ENCODE measurements around the gene TRMT44.

The TRMT44 gene

DNA sequence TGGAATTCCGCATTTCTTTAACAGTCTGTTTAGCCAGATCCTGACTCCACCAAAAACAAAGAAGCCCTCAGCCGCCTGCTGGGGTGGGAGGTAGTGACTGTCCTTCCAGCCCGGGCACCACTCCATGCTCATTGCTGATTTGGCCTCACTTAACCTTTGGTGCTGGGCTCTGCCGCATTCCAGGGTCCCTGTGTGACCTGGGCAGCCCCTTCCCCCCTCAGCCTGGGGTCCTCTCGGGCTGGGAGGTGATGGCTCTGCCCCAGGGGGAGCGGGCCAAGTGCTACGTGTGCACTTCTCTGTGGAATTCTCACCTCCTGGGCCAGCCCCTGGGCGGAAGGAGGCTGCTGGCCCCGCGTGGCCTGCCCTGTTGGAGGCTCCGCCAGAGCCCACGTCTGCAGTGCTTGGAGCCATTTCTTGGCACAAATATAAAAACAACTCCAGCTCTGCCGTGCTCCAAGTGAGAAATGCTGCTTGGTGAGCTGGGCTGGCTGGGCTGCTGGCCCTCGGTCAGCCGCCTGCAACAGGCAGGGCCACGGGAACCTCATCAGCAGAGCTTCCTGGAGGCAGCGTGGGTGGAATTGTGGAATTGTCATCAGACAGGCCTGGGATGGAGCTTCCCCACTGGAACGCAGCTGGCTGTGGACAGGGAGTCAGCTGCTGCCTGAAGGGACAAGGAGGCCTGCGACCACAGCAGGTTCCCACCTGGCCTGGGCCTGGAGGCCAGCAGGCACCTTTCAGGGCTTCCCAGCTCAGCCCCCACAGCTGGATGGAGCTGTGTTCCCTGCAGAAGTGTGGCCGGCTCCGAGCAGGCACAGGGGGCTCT is 66.0 kb downstream of the TRMT44 start (continued):
- TF ChIP-seq, protein P1, sequence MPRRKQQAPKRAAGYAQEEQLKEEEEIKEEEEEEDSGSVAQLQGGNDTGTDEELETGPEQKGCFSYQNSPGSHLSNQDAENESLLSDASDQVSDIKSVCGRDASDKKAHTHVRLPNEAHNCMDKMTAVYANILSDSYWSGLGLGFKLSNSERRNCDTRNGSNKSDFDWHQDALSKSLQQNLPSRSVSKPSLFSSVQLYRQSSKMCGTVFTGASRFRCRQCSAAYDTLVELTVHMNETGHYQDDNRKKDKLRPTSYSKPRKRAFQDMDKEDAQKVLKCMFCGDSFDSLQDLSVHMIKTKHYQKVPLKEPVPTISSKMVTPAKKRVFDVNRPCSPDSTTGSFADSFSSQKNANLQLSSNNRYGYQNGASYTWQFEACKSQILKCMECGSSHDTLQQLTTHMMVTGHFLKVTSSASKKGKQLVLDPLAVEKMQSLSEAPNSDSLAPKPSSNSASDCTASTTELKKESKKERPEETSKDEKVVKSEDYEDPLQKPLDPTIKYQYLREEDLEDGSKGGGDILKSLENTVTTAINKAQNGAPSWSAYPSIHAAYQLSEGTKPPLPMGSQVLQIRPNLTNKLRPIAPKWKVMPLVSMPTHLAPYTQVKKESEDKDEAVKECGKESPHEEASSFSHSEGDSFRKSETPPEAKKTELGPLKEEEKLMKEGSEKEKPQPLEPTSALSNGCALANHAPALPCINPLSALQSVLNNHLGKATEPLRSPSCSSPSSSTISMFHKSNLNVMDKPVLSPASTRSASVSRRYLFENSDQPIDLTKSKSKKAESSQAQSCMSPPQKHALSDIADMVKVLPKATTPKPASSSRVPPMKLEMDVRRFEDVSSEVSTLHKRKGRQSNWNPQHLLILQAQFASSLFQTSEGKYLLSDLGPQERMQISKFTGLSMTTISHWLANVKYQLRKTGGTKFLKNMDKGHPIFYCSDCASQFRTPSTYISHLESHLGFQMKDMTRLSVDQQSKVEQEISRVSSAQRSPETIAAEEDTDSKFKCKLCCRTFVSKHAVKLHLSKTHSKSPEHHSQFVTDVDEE (CRISPR knock-in tag; IDR thresholded peaks at IDR 0.05): no peak
- TF ChIP-seq SNAI2 (CRISPR knock-in tag; IDR thresholded peaks at IDR 0.05): no peak
- no peak for TF ChIP-seq POU6F1 (CRISPR knock-in tag; IDR thresholded peaks at IDR 0.05; ENCODE audit: borderline replicate concordance, low read depth)
- no peak for TF ChIP-seq ZNF565 (CRISPR knock-in tag; conservative IDR thresholded peaks at IDR 0.05; ENCODE audit: low read depth)
- TF ChIP-seq RARB (CRISPR knock-in tag; IDR thresholded peaks at IDR 0.05): no peak
- TF ChIP-seq ZNF70 (CRISPR knock-in tag; IDR thresholded peaks at IDR 0.05): no peak
- TF ChIP-seq CSDC2 (CRISPR knock-in tag; IDR thresholded peaks at IDR 0.05): no peak
- no peak for TF ChIP-seq GLIS3 (CRISPR knock-in tag; IDR thresholded peaks at IDR 0.05)

DNA sequence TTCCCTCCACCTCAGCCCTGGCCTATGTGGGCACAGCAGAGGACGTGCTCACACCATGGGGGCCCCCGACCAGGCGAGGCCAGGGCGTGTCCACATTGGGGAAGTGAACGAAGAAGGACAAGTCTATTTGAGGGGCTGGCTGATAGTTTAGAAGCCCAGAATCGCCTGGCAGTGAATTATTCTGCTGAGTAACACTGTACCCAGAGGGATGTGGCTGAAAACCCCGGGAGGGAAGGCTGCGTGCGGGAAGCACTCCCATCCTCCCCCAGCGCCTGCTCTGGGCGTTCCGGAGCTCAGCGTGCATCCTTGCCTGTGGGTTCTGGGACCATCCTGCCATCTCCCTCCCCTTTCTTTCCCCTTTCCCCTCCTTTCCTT is 66.6 kb downstream of the TRMT44 start:
- no peak for ATAC-seq
- TF ChIP-seq OSR1 (CRISPR knock-in tag; IDR thresholded peaks at IDR 0.05) (no peak), TCF4 (CRISPR knock-in tag; IDR thresholded peaks at IDR 0.05; ENCODE audit: borderline replicate concordance) (no peak), TOX (CRISPR knock-in tag; IDR thresholded peaks at IDR 0.05; ENCODE audit: borderline replicate concordance) (no peak), GLIS3 (CRISPR knock-in tag; IDR thresholded peaks at IDR 0.05) (no peak), CSDC2 (CRISPR knock-in tag; IDR thresholded peaks at IDR 0.05) (no peak), ISL1 (CRISPR knock-in tag; IDR thresholded peaks at IDR 0.05) (no peak), ARNTL (CRISPR knock-in tag; IDR thresholded peaks at IDR 0.05; ENCODE audit: borderline replicate concordance, low read depth) (no peak), PPARA (CRISPR knock-in tag; IDR thresholded peaks at IDR 0.05; ENCODE audit: borderline replicate concordance) (no peak), RARB (CRISPR knock-in tag; IDR thresholded peaks at IDR 0.05) (no peak), ZFP3 (CRISPR knock-in tag; IDR thresholded peaks at IDR 0.05) (no peak), ZFP30 (CRISPR knock-in tag; IDR thresholded peaks at IDR 0.05) (no peak), ZNF70 (CRISPR knock-in tag; IDR thresholded peaks at IDR 0.05) (no peak), ZC3H10 (CRISPR knock-in tag; IDR thresholded peaks at IDR 0.05) (no peak), SNAI2 (CRISPR knock-in tag; IDR thresholded peaks at IDR 0.05) (no peak), POU6F1 (CRISPR knock-in tag; IDR thresholded peaks at IDR 0.05; ENCODE audit: borderline replicate concordance, low read depth) (no peak)
- TF ChIP-seq, protein P1 (CRISPR knock-in tag; IDR thresholded peaks at IDR 0.05): no peak
- TF ChIP-seq, protein P2, sequence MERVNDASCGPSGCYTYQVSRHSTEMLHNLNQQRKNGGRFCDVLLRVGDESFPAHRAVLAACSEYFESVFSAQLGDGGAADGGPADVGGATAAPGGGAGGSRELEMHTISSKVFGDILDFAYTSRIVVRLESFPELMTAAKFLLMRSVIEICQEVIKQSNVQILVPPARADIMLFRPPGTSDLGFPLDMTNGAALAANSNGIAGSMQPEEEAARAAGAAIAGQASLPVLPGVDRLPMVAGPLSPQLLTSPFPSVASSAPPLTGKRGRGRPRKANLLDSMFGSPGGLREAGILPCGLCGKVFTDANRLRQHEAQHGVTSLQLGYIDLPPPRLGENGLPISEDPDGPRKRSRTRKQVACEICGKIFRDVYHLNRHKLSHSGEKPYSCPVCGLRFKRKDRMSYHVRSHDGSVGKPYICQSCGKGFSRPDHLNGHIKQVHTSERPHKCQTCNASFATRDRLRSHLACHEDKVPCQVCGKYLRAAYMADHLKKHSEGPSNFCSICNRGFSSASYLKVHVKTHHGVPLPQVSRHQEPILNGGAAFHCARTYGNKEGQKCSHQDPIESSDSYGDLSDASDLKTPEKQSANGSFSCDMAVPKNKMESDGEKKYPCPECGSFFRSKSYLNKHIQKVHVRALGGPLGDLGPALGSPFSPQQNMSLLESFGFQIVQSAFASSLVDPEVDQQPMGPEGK (CRISPR knock-in tag; IDR thresholded peaks at IDR 0.05; ENCODE audit: borderline replicate concordance): no peak
- TF ChIP-seq, protein P3, sequence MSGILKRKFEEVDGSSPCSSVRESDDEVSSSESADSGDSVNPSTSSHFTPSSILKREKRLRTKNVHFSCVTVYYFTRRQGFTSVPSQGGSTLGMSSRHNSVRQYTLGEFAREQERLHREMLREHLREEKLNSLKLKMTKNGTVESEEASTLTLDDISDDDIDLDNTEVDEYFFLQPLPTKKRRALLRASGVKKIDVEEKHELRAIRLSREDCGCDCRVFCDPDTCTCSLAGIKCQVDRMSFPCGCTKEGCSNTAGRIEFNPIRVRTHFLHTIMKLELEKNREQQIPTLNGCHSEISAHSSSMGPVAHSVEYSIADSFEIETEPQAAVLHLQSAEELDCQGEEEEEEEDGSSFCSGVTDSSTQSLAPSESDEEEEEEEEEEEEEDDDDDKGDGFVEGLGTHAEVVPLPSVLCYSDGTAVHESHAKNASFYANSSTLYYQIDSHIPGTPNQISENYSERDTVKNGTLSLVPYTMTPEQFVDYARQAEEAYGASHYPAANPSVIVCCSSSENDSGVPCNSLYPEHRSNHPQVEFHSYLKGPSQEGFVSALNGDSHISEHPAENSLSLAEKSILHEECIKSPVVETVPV (CRISPR knock-in tag; IDR thresholded peaks at IDR 0.05): no peak
- TF ChIP-seq, protein P4, sequence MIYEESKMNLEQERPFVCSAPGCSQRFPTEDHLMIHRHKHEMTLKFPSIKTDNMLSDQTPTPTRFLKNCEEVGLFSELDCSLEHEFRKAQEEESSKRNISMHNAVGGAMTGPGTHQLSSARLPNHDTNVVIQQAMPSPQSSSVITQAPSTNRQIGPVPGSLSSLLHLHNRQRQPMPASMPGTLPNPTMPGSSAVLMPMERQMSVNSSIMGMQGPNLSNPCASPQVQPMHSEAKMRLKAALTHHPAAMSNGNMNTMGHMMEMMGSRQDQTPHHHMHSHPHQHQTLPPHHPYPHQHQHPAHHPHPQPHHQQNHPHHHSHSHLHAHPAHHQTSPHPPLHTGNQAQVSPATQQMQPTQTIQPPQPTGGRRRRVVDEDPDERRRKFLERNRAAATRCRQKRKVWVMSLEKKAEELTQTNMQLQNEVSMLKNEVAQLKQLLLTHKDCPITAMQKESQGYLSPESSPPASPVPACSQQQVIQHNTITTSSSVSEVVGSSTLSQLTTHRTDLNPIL (CRISPR knock-in tag; IDR thresholded peaks at IDR 0.05; ENCODE audit: low read depth): no peak
